Tibial nerve (tissue), 4 donors: ENCODE results near the gene S100PBP. TPM values are rescaled to one million over a fixed set of nuclear protein-coding genes. Genes with fewer than 3 reads are reported as not detected.

Experiments used
- DNase-seq, 2 donors: peaks; one replicate each; pipeline ENCODE4 v3.0.0-alpha.2; 2019; ENCODE audit warnings: low spot score in 2 of 2
- H3K27ac ChIP-seq, 4 donors: fragments of 200-600 bp; sonication (generic) in 3 of 4; one replicate each; pipeline ENCODE4 v1.5.1; 2017 to 2019; ENCODE audit warnings: mild to moderate bottlenecking in 1 of 4
- H3K27me3 ChIP-seq, 2 donors: fragments of 200-600 bp; sonication (generic) in 1 of 2; one replicate each; pipeline versions ENCODE4 v1.5.1 to v1.6.0; 2017 to 2019
- H3K36me3 ChIP-seq, 3 donors: fragments of 200-600 bp; sonication (generic); one replicate each; pipeline ENCODE4 v1.5.1; 2018 to 2019
- H3K4me1 ChIP-seq, 4 donors: fragments of 200-600 bp; sonication (generic) in 3 of 4; one replicate each; pipeline ENCODE4 v1.5.1; 2017 to 2019
- H3K4me3 ChIP-seq, 4 donors: fragments of 200-600 bp; sonication (generic) in 3 of 4; one replicate each; pipeline ENCODE4 v1.5.1; 2017 to 2019; ENCODE audit warnings: mild to moderate bottlenecking in 1 of 4, moderate library complexity in 1 of 4
- H3K9me3 ChIP-seq, 4 donors: fragments of 200-600 bp; sonication (generic) in 3 of 4; one replicate each; pipeline ENCODE4 v1.5.1; 2017 to 2019
- CTCF ChIP-seq, 5 experiments: fragments of 200-600 bp in 3 of 5; fragments of 450-650 bp in 2 of 5; sonication (generic) in 3 of 5; IDR thresholded peaks; one replicate each; pipeline ENCODE4 v1.5.1; 2016 to 2019; ENCODE audit warnings: antibody characterized with exemption in 5 of 5, mild to moderate bottlenecking in 3 of 5, moderate library complexity in 2 of 5
- EP300 ChIP-seq, 2 donors: sonication (generic); formaldehyde crosslinking; IDR thresholded peaks; one replicate each; pipeline ENCODE4 v1.6.1; 2017; ENCODE audit warnings: antibody characterized with exemption in 2 of 2, mild to moderate bottlenecking in 1 of 2
- POLR2A ChIP-seq, 2 donors: fragments of 450-650 bp; IDR thresholded peaks; one replicate each; pipeline ENCODE4 v1.6.1; 2017; ENCODE audit warnings: antibody characterized with exemption in 2 of 2, mild to moderate bottlenecking in 2 of 2, moderate library complexity in 2 of 2
- WGBS, 2 donors: methylation state at CpG; one replicate each; pipeline ENCODE4 v1.1.5; 2018; 5-methylcytosine and 5-hydroxymethylcytosine counted together
- total RNA-seq, 4 donors: library from RNA; depleted of rRNA; stranded (reverse); fragments of >200 nt; gene quantifications; one replicate each; pipeline ENCODE4 v1.1.0, GENCODE V29; 2016

The S100PBP gene
- total RNA-seq, 4 donors from 2014 or later, result 24.0 to 55.5 (median 33.4) TPM

- H3K27ac ChIP-seq, result no peak overlapping the region
- 88 to 92% methylated on average over 8 of the region's 8 CpGs for WGBS, 2 donors
- H3K4me3 ChIP-seq, result no peak overlapping the region
- peaks cover 0 to 99% (median 12%) of the 10 kb centered on the region in 3 donors for H3K36me3 ChIP-seq
- peaks cover 0 to 10% (median 0%) of the 10 kb centered on the region in 4 donors for H3K4me1 ChIP-seq
- no peaks in the 10 kb centered on the region for H3K27me3 ChIP-seq
- TF ChIP-seq CTCF (IDR thresholded peaks at IDR 0.05), result no peak
- TF ChIP-seq POLR2A (IDR thresholded peaks at IDR 0.05), result no peak
- TF ChIP-seq EP300 (IDR thresholded peaks at IDR 0.05), result no peak
- H3K9me3 ChIP-seq, result no peaks in the 10 kb centered on the region
- no peak for DNase-seq
Observed at GRCh38 chr1:32780005-32780404, 37.4 kb upstream of the S100PBP start.

- H3K27ac ChIP-seq, result no peak overlapping the region
- H3K9me3 ChIP-seq, result no peaks in the 10 kb centered on the region
- WGBS, 2 donors, result 77 to 79% methylated on average over 8 of the region's 8 CpGs
- no peaks in the 10 kb centered on the region for H3K27me3 ChIP-seq
- H3K4me3 ChIP-seq, result no peak overlapping the region
- TF ChIP-seq EP300 (IDR thresholded peaks at IDR 0.05) (no peak), POLR2A (IDR thresholded peaks at IDR 0.05) (no peak), CTCF (IDR thresholded peaks at IDR 0.05) (no peak)
- peaks cover 0 to 99% (median 12%) of the 10 kb centered on the region in 3 donors for H3K36me3 ChIP-seq
- peaks cover 0 to 3% (median 0%) of the 10 kb centered on the region in 4 donors for H3K4me1 ChIP-seq
- no peak for DNase-seq
Observed at GRCh38 chr1:32780628-32781234, 36.7 kb upstream of the S100PBP start.

- 89 to 92% methylated on average over 5 of the region's 5 CpGs for WGBS, 2 donors
- Histone ChIP-seq H3K4me1 (peaks cover 0 to 9% (median 0%) of the 10 kb centered on the region in 4 donors), H3K27me3 (no peaks in the 10 kb centered on the region), H3K4me3 (no peak overlapping the region), H3K9me3 (no peaks in the 10 kb centered on the region), H3K36me3 (peaks cover 0 to 96% (median 12%) of the 10 kb centered on the region in 3 donors), H3K27ac (no peak overlapping the region)
- TF ChIP-seq POLR2A (IDR thresholded peaks at IDR 0.05) (no peak), CTCF (IDR thresholded peaks at IDR 0.05) (no peak), EP300 (IDR thresholded peaks at IDR 0.05) (no peak)
- no peak for DNase-seq
Observed at GRCh38 chr1:32782086-32782485, 35.4 kb upstream of the S100PBP start.

- WGBS, 2 donors, result 93 to 96% methylated on average over 5 of the region's 5 CpGs
- peaks cover 0 to 10% (median 0%) of the 10 kb centered on the region in 4 donors for H3K4me1 ChIP-seq
- peaks cover 0 to 93% (median 11%) of the 10 kb centered on the region in 3 donors for H3K36me3 ChIP-seq
- DNase-seq, result no peak
- no peaks in the 10 kb centered on the region for H3K27me3 ChIP-seq
- no peak overlapping the region for H3K4me3 ChIP-seq
- H3K27ac ChIP-seq, result no peak overlapping the region
- no peak for TF ChIP-seq EP300 (IDR thresholded peaks at IDR 0.05)
- H3K9me3 ChIP-seq, result no peaks in the 10 kb centered on the region
Observed at GRCh38 chr1:32783851-32784250, 33.6 kb upstream of the S100PBP start.

- Histone ChIP-seq H3K27me3 (no peaks in the 10 kb centered on the region), H3K4me3 (no peak overlapping the region), H3K4me1 (peaks cover 0 to 10% (median 0%) of the 10 kb centered on the region in 4 donors), H3K36me3 (peaks cover 0 to 93% (median 6%) of the 10 kb centered on the region in 3 donors), H3K27ac (no peak overlapping the region), H3K9me3 (no peaks in the 10 kb centered on the region)
- TF ChIP-seq EP300 (IDR thresholded peaks at IDR 0.05) (no peak), POLR2A (IDR thresholded peaks at IDR 0.05) (no peak), CTCF (IDR thresholded peaks at IDR 0.05) (no peak)
- no peak for DNase-seq
- 91 to 100% methylated on average over 3 of the region's 3 CpGs for WGBS, 2 donors
Observed at GRCh38 chr1:32784817-32785216, 32.6 kb upstream of the S100PBP start.
